Measurements from ENCODE around the gene SCAMP4. TPM values are rescaled to one million over a fixed set of nuclear protein-coding genes. Genes with fewer than 3 reads are reported as not detected.

Gene SCAMP4
- total RNA-seq, 1 experiment from 2014 or later: 81.3 TPM

- Mint-ChIP-seq H3K4me3 (peak overlapping the region; percentile 53), H3K4me1 (peaks cover 50% of the 10 kb centered on the region), H3K9me3 (no peaks in the 10 kb centered on the region), H3K27me3 (ENCODE audit: low read depth) (peaks cover 11% of the 10 kb centered on the region), H3K36me3 (no peaks in the 10 kb centered on the region), H3K27ac (no peak overlapping the region)
- POLR2A ChIA-PET: interaction anchor here (0.5 kb wide), 1 partner anchor 357 kb away, joined by 3 read pairs; no protein-coding TSS in a partner anchor
- no peak for TF ChIP-seq NFATC4 (CRISPR knock-in tag; IDR thresholded peaks at IDR 0.05)
- TF ChIP-seq USF2 (CRISPR knock-in tag; IDR thresholded peaks at IDR 0.05): no peak
- no peak for TF ChIP-seq GRHL2 (CRISPR knock-in tag; IDR thresholded peaks at IDR 0.05; ENCODE audit: insufficient replicate concordance, severe bottlenecking)
- no peak for TF ChIP-seq E2F4 (CRISPR knock-in tag; IDR thresholded peaks at IDR 0.05; ENCODE audit: borderline replicate concordance, low read depth)
- TF ChIP-seq TP53 (CRISPR knock-in tag; IDR thresholded peaks at IDR 0.05): no peak
- TF ChIP-seq FOXK1 (CRISPR knock-in tag; IDR thresholded peaks at IDR 0.05): no peak
- TF ChIP-seq TCF7 (CRISPR knock-in tag; IDR thresholded peaks at IDR 0.05; ENCODE audit: low read depth): no peak
- TF ChIP-seq OVOL2 (CRISPR knock-in tag; IDR thresholded peaks at IDR 0.05; ENCODE audit: borderline replicate concordance): no peak
- TF ChIP-seq SP1 (CRISPR knock-in tag; conservative IDR thresholded peaks at IDR 0.05): no peak
- no peak for TF ChIP-seq NR2C2 (CRISPR knock-in tag; IDR thresholded peaks at IDR 0.05)
- TF ChIP-seq ZBTB43 (CRISPR knock-in tag; IDR thresholded peaks at IDR 0.05): no peak
- no peak for TF ChIP-seq SMAD3 (CRISPR knock-in tag; IDR thresholded peaks at IDR 0.05; ENCODE audit: borderline replicate concordance)
- TF ChIP-seq ATF2 (CRISPR knock-in tag; IDR thresholded peaks at IDR 0.05; ENCODE audit: borderline replicate concordance, low read depth): no peak
- no peak for TF ChIP-seq CREM (CRISPR knock-in tag; IDR thresholded peaks at IDR 0.05)
- TF ChIP-seq MYBL2 (CRISPR knock-in tag; IDR thresholded peaks at IDR 0.05): no peak
- no peak for TF ChIP-seq ZNF416 (CRISPR knock-in tag; IDR thresholded peaks at IDR 0.05)
- DNase-seq (ENCODE audit: low spot score): no peak
- CTCF ChIA-PET: interaction anchor here (1.2 to 8.2 kb wide), 11 partner anchors 9 to 367 kb away, joined by 4 to 70 read pairs (median 6); partner anchors contain the start of genes ABHD17A, REEP6 and REXO1
- ATAC-seq: no peak
Observed at GRCh38 chr19:1857648-1858326, 47.4 kb upstream of the SCAMP4 start.

- Mint-ChIP-seq H3K27ac (no peak overlapping the region), H3K27me3 (ENCODE audit: low read depth) (peaks cover 11% of the 10 kb centered on the region), H3K9me3 (no peaks in the 10 kb centered on the region), H3K36me3 (no peaks in the 10 kb centered on the region), H3K4me1 (peaks cover 43% of the 10 kb centered on the region), H3K4me3 (peak overlapping the region; percentile 33; the same call in 1 of the 2 replicates)
- TF ChIP-seq HMGXB4 (CRISPR knock-in tag; IDR thresholded peaks at IDR 0.05) (0 out of 2 replicates have a peak, but pooled peaks have one; percentile 19), NFE2L1 (CRISPR knock-in tag; IDR thresholded peaks at IDR 0.05) (no peak)
- DNase-seq (ENCODE audit: low spot score) (no peak), ATAC-seq (no peak)
- ChIA-PET CTCF (interaction anchor here (0.8 to 8.2 kb wide), 6 partner anchors 18 to 297 kb away, joined by 3 to 70 read pairs (median 6); partner anchors contain the start of gene ABHD17A), POLR2A (interaction anchor here (0.5 kb wide), 1 partner anchor 356 kb away, joined by 3 read pairs; no protein-coding TSS in a partner anchor)
Observed at GRCh38 chr19:1858412-1859081, 46.7 kb upstream of the SCAMP4 start.
